ENCODE data around the gene LIAS. TPM values are rescaled to one million over a fixed set of nuclear protein-coding genes. Genes with fewer than 3 reads are reported as not detected.
A peak's percentile ranks its signal among the peaks of the same experiment; 100 is the strongest.

Gene LIAS
- total and polyA plus RNA-seq, 8 donors: 5.9 to 18.1 (median 10.1) TPM

GRCh38 chr4:39472396-39472795 is 13.5 kb downstream of the LIAS start:
- 89 to 95% methylated on average over 3 of the region's 3 CpGs for WGBS, 2 donors
- intact Hi-C loops (cut with DNase I): loop anchor here in 1 of 3 donors (10.0 kb wide), 1 partner anchor 132 kb away; no protein-coding TSS in a partner anchor
- H3K4me3 ChIP-seq: no peak overlapping the region

GRCh38 chr4:39476187-39476895 is 17.5 kb downstream of the LIAS start:
- Histone ChIP-seq H3K4me1 (no peaks in the 10 kb centered on the region), H3K27ac (no peak overlapping the region), H3K36me3 (peaks cover 0 to 9% (median 0%) of the 10 kb centered on the region in 3 donors), H3K9me3 (no peaks in the 10 kb centered on the region), H3K4me3 (no peak overlapping the region), H3K27me3 (no peaks in the 10 kb centered on the region)
- no peak for DNase-seq
- no peak for ATAC-seq
- WGBS, 2 donors: 86 to 92% methylated on average over 5 of the region's 5 CpGs
- TF ChIP-seq CTCF (IDR thresholded peaks at IDR 0.05): no peak
- intact Hi-C loops (cut with DNase I): loop anchor here in 1 of 3 donors (10.0 kb wide), 1 partner anchor 128 kb away; no protein-coding TSS in a partner anchor
- FAIRE-seq: no peak

More at GRCh38 chr4:39472396-39472795, 13.5 kb downstream of the LIAS start:
- no peak for TF ChIP-seq CTCF (IDR thresholded peaks at IDR 0.05)
- H3K9me3 ChIP-seq: no peaks in the 10 kb centered on the region
- no peaks in the 10 kb centered on the region for H3K4me1 ChIP-seq
- ATAC-seq (no peak), DNase-seq (no peak), FAIRE-seq (no peak)
- no peak overlapping the region for H3K27ac ChIP-seq
- H3K27me3 ChIP-seq: no peaks in the 10 kb centered on the region
- peaks cover 0 to 9% (median 0%) of the 10 kb centered on the region in 3 donors for H3K36me3 ChIP-seq

GRCh38 chr4:39480251-39480650 is 21.4 kb downstream of the LIAS start:
- H3K9me3 ChIP-seq: no peaks in the 10 kb centered on the region
- peaks cover 0 to 9% (median 0%) of the 10 kb centered on the region in 3 donors for H3K36me3 ChIP-seq
- DNase-seq (no peak), ATAC-seq (no peak), FAIRE-seq (no peak)
- H3K4me3 ChIP-seq: no peak overlapping the region
- H3K4me1 ChIP-seq: no peaks in the 10 kb centered on the region
- intact Hi-C loops (cut with DNase I): no loop called here
- H3K27ac ChIP-seq: no peak overlapping the region
- no peaks in the 10 kb centered on the region for H3K27me3 ChIP-seq
- whole genome bisulfite sequencing, 2 donors: 94% methylated on average over 27 of the region's 27 CpGs
- TF ChIP-seq CTCF (IDR thresholded peaks at IDR 0.05): no peak

- Histone ChIP-seq H3K4me3 (no peak overlapping the region), H3K4me1 (no peaks in the 10 kb centered on the region), H3K27ac (no peak overlapping the region), H3K9me3 (no peaks in the 10 kb centered on the region), H3K36me3 (peaks cover 0 to 9% (median 0%) of the 10 kb centered on the region in 3 donors), H3K27me3 (no peaks in the 10 kb centered on the region)
- FAIRE-seq: no peak
- intact Hi-C loops (cut with DNase I): no loop called here
- TF ChIP-seq CTCF (IDR thresholded peaks at IDR 0.05): no peak
- ATAC-seq: peak in 1 of 4 donors; percentile 29
- WGBS, 2 donors: 80 to 84% methylated on average over 21 of the region's 21 CpGs
- DNase-seq: no peak
Measured at GRCh38 chr4:39480902-39481695, 22.2 kb downstream of the LIAS start.

Measured in pancreas (tissue), 10 donors.